Stomach (tissue), 4 donors: ENCODE data around the gene ATXN1.

ENCODE experiments used
- CTCF ChIP-seq, 7 experiments: fragments of 450-650 bp in 4 of 7; fragments of 200-600 bp in 3 of 7; sonication (generic) in 3 of 7; IDR thresholded peaks; one replicate each; pipeline ENCODE4 v1.5.1; 2016 to 2019; ENCODE audit warnings: antibody characterized with exemption in 7 of 7, control low read depth in 2 of 7, mild to moderate bottlenecking in 1 of 7
- EP300 ChIP-seq: sonication (generic); formaldehyde crosslinking; IDR thresholded peaks from one replicate; pipeline ENCODE4 v1.6.1; 2017; ENCODE audit warnings: antibody characterized with exemption
- POLR2A ChIP-seq, 4 donors: fragments of 450-650 bp; IDR thresholded peaks; one replicate each; pipeline ENCODE4 v1.6.1; 2016; ENCODE audit warnings: antibody characterized with exemption in 4 of 4, control low read depth in 2 of 4, mild to moderate bottlenecking in 1 of 4, moderate library complexity in 1 of 4

- TF ChIP-seq CTCF (IDR thresholded peaks at IDR 0.05) = no peak
- TF ChIP-seq POLR2A (IDR thresholded peaks at IDR 0.05) = no peak
- TF ChIP-seq EP300 = no peak
Measured at GRCh38 chr6:16750566-16750965, 10.7 kb downstream of the ATXN1 start.
